NCI-H146 (cell line): Measurements from ENCODE around the gene FBN1.

Experiments
- DNase-seq: peaks from one replicate; lab custom pipeline; 2025; lab: John Stamatoyannopoulos, UW

FBN1 gene

GRCh38 chr15:48396020-48396419 is 249.5 kb downstream of the FBN1 start:
- no peak for DNase-seq

- no peak for DNase-seq
These were observed 249.9 kb downstream of the FBN1 start for GRCh38 chr15:48395521-48396011.

- DNase-seq: no peak
These were observed 250.5 kb downstream of the FBN1 start for GRCh38 chr15:48394970-48395369.

GRCh38 chr15:48393645-48394506 is 251.6 kb downstream of the FBN1 start:
- no peak for DNase-seq

- no peak for DNase-seq
These were observed 253.2 kb downstream of the FBN1 start for GRCh38 chr15:48392356-48392755.

GRCh38 chr15:48391950-48392349 is 253.6 kb downstream of the FBN1 start:
- DNase-seq: no peak

- no peak for DNase-seq
These were observed 255.8 kb downstream of the FBN1 start for GRCh38 chr15:48389691-48390143.

GRCh38 chr15:48388910-48389309 is 256.6 kb downstream of the FBN1 start:
- DNase-seq: no peak

GRCh38 chr15:48388016-48388851 is 257.3 kb downstream of the FBN1 start:
- DNase-seq: no peak

GRCh38 chr15:48385031-48385830 is 260.3 kb downstream of the FBN1 start:
- DNase-seq: no peak

- DNase-seq: no peak
These were observed 260.9 kb downstream of the FBN1 start for GRCh38 chr15:48384616-48385015.

- no peak for DNase-seq
These were observed 262.5 kb downstream of the FBN1 start for GRCh38 chr15:48383031-48383430.

GRCh38 chr15:48381861-48382260 is 263.6 kb downstream of the FBN1 start:
- no peak for DNase-seq

- DNase-seq: no peak
These were observed 265.3 kb downstream of the FBN1 start for GRCh38 chr15:48380198-48380597.

GRCh38 chr15:48375767-48376166 is 269.7 kb downstream of the FBN1 start:
- DNase-seq: no peak

- DNase-seq: no peak
These were observed 271.0 kb downstream of the FBN1 start for GRCh38 chr15:48374472-48374871.

GRCh38 chr15:48373821-48374451 is 271.6 kb downstream of the FBN1 start:
- DNase-seq: no peak

- DNase-seq: no peak
These were observed 273.5 kb downstream of the FBN1 start for GRCh38 chr15:48371961-48372360.

GRCh38 chr15:48371550-48371949 is 274.0 kb downstream of the FBN1 start:
- no peak for DNase-seq

- DNase-seq: no peak
These were observed 275.0 kb downstream of the FBN1 start for GRCh38 chr15:48370460-48370859.

GRCh38 chr15:48367483-48367882 is 278.0 kb downstream of the FBN1 start:
- no peak for DNase-seq
